KMS-11 (cell line): ENCODE measurements around the gene CYP2B6.

Experiments
- H2AFZ ChIP-seq: fragments of 200-600 bp; sonication (generic); 2 replicates; pipeline ENCODE4 v1.6.1; 2016; ENCODE audit warnings: antibody characterized with exemption, mixed run types, low read depth
- H3K27ac ChIP-seq: fragments of 200-600 bp; sonication (generic); 2 replicates; pipeline ENCODE4 v1.6.1; 2016; ENCODE audit warnings: mild to moderate bottlenecking, mixed run types
- H3K27me3 ChIP-seq: fragments of 200-600 bp; sonication (generic); 2 replicates; pipeline ENCODE4 v1.6.1; 2017; ENCODE audit warnings: mild to moderate bottlenecking, low read depth, mixed run types, moderate library complexity; ENCODE audit not compliant: insufficient read depth
- H3K36me3 ChIP-seq: fragments of 200-600 bp; sonication (generic); 2 replicates; pipeline ENCODE4 v1.6.1; 2017; ENCODE audit warnings: mild to moderate bottlenecking, mixed run types; ENCODE audit not compliant: insufficient read depth
- H3K4me1 ChIP-seq: fragments of 200-600 bp; sonication (generic); 2 replicates; pipeline ENCODE4 v1.6.1; 2016; ENCODE audit warnings: mild to moderate bottlenecking, low read depth, mixed run types; ENCODE audit not compliant: poor library complexity, severe bottlenecking
- H3K4me2 ChIP-seq: fragments of 200-600 bp; sonication (generic); 2 replicates; pipeline ENCODE4 v1.7.0; 2016; ENCODE audit warnings: mild to moderate bottlenecking, mixed run types
- H3K4me3 ChIP-seq: fragments of 200-600 bp; sonication (generic); IDR thresholded peaks from 2 replicates; pipeline ENCODE4 v1.6.1; 2017; ENCODE audit warnings: low read depth, low read length, mixed read lengths; ENCODE audit not compliant: insufficient read depth
- H3K79me2 ChIP-seq: fragments of 200-600 bp; sonication (generic); 2 replicates; pipeline ENCODE4 v1.6.1; 2016; ENCODE audit warnings: low read depth, mixed run types; ENCODE audit not compliant: insufficient read depth
- H3K9ac ChIP-seq: fragments of 200-600 bp; sonication (generic); 2 replicates; pipeline ENCODE4 v1.6.1; 2016; ENCODE audit warnings: mild to moderate bottlenecking, mixed run types
- H4K20me1 ChIP-seq: fragments of 200-600 bp; sonication (generic); 2 replicates; pipeline ENCODE4 v1.6.1; 2016; ENCODE audit warnings: mild to moderate bottlenecking, mixed run types; ENCODE audit not compliant: insufficient read depth
- CTCF ChIP-seq: fragments of 200-600 bp; sonication (generic); conservative IDR thresholded peaks from 2 replicates; pipeline ENCODE4 v1.6.1; 2017; ENCODE audit warnings: low read depth, mild to moderate bottlenecking, antibody characterized with exemption, low read length, moderate library complexity, mixed read lengths

Gene CYP2B6

GRCh38 chr19:40990972-40991381, at the start of gene CYP2B6:
CYP2B6 (plus strand) TSS chr19:40991282; CDS start chr19:40991306, 24 bp downstream.
- no peaks in the 10 kb centered on the region for H3K79me2 ChIP-seq
- no peaks in the 10 kb centered on the region for H3K36me3 ChIP-seq
- H3K27ac ChIP-seq: no peak within 1 kb of the TSS
- H3K4me3 ChIP-seq: no peak within 1 kb of the TSS
- no peak within 1 kb of the TSS for H3K9ac ChIP-seq
- H3K27me3 ChIP-seq: no peaks in the 10 kb centered on the region
- H4K20me1 ChIP-seq: no peaks in the 10 kb centered on the region
- no peak within 1 kb of the TSS for H3K4me2 ChIP-seq
- no peak within 1 kb of the TSS for H2AFZ ChIP-seq
- no peak for TF ChIP-seq CTCF
- no peaks in the 10 kb centered on the region for H3K4me1 ChIP-seq

GRCh38 chr19:40941481-40942219, 49.4 kb upstream of the CYP2B6 start:
- H2AFZ ChIP-seq: no peak overlapping the region
- no peaks in the 10 kb centered on the region for H3K36me3 ChIP-seq
- H3K4me1 ChIP-seq: no peaks in the 10 kb centered on the region
- no peak overlapping the region for H3K4me2 ChIP-seq
- H4K20me1 ChIP-seq: no peaks in the 10 kb centered on the region
- H3K79me2 ChIP-seq: no peaks in the 10 kb centered on the region
- no peak overlapping the region for H3K4me3 ChIP-seq
- H3K27ac ChIP-seq: no peak overlapping the region
- no peak for TF ChIP-seq CTCF
- H3K27me3 ChIP-seq: no peaks in the 10 kb centered on the region
- no peak overlapping the region for H3K9ac ChIP-seq

GRCh38 chr19:40945645-40946044, 45.4 kb upstream of the CYP2B6 start:
- Histone ChIP-seq H4K20me1 (no peaks in the 10 kb centered on the region), H3K27ac (no peak overlapping the region), H3K79me2 (no peaks in the 10 kb centered on the region), H3K4me3 (no peak overlapping the region), H3K9ac (no peak overlapping the region), H2AFZ (no peak overlapping the region), H3K27me3 (no peaks in the 10 kb centered on the region), H3K4me2 (no peak overlapping the region), H3K4me1 (no peaks in the 10 kb centered on the region), H3K36me3 (no peaks in the 10 kb centered on the region)
- no peak for TF ChIP-seq CTCF

- Histone ChIP-seq H3K36me3 (no peaks in the 10 kb centered on the region), H3K9ac (no peak overlapping the region), H3K4me1 (no peaks in the 10 kb centered on the region), H3K79me2 (no peaks in the 10 kb centered on the region), H3K4me2 (no peak overlapping the region), H2AFZ (no peak overlapping the region), H4K20me1 (no peaks in the 10 kb centered on the region), H3K27me3 (no peaks in the 10 kb centered on the region), H3K27ac (no peak overlapping the region), H3K4me3 (no peak overlapping the region)
- no peak for TF ChIP-seq CTCF
Observed at GRCh38 chr19:40947114-40947513, 44.0 kb upstream of the CYP2B6 start.
